Measurements from ENCODE around the gene IFI35. TPM values are rescaled to one million over a fixed set of nuclear protein-coding genes. Genes with fewer than 3 reads are reported as not detected.
A peak's percentile ranks its signal among the peaks of the same experiment; 100 is the strongest.

Gene IFI35
- total and polyA plus RNA-seq, 2 of the 8 experiments (the other 6 are each of a cell fraction or from before 2014, with no cell fraction given), result 2.5 to 4.7 TPM

GRCh38 chr17:42964161-42964932 lies 42.2 kb upstream of the IFI35 start, which contains the start of gene AARSD1:
AARSD1 (minus strand) TSS chr17:42964454; CDS start chr17:42964440, 14 bp downstream.
- Histone ChIP-seq H4K5ac (ENCODE audit: insufficient read length, low read depth, low read length) (peak within 1 kb of the TSS; percentile 55), H2BK12ac (ENCODE audit: low read depth, low read length) (no peak within 1 kb of the TSS), H2BK120ac (replicated peaks; ENCODE audit: low read depth, low read length) (no peak within 1 kb of the TSS), H3K56ac (replicated peaks; ENCODE audit: insufficient read length, low read depth, low read length) (peak within 1 kb of the TSS; percentile 38), H2BK5ac (ENCODE audit: low read depth, low read length) (peak within 1 kb of the TSS; percentile 69; the same call in 1 of the 2 replicates), H3K14ac (ENCODE audit: insufficient read length) (no peak within 1 kb of the TSS), H3K4me1 (replicated peaks in 1 of 4; ENCODE audit: control insufficient read depth in 3 of 4, insufficient read depth in 4 of 4, low read length in 3 of 4) (peaks cover 0 to 2% (median 0%) of the 10 kb centered on the region in 4 experiments; a peak in 1 of 7 replicates), H3K79me1 (ENCODE audit: low read depth, low read length) (no peaks in the 10 kb centered on the region), H2BK15ac (ENCODE audit: low read length) (no peak within 1 kb of the TSS), H4K20me1 (replicated peaks in 1 of 2; ENCODE audit: control insufficient read depth in 1 of 2, insufficient read depth in 2 of 2, low read length in 2 of 2) (peaks cover 0 to 1% of the 10 kb centered on the region in 2 experiments), H3K27ac (ENCODE audit: low read depth, low read length) (peak within 1 kb of the TSS; percentile 46; the same call in 1 of the 2 replicates), H3K4ac (replicated peaks; ENCODE audit: insufficient read length, low read depth, low read length) (peak within 1 kb of the TSS; percentile 21), H3K4me3 (ENCODE audit: extremely low read depth in 1 of 4, insufficient read depth in 2 of 4, low read depth in 3 of 4, low read length in 4 of 4) (peak within 1 kb of the TSS; percentile 69 to 84 (median 74)), H3K18ac (ENCODE audit: extremely low read depth, low read length) (no peak within 1 kb of the TSS; the same call in 1 of the 2 replicates), H3K23ac (ENCODE audit: insufficient read length) (no peak within 1 kb of the TSS), H2AK5ac (ENCODE audit: low read depth, low read length) (no peak within 1 kb of the TSS), H2AFZ (ENCODE audit: low read length) (peak within 1 kb of the TSS; percentile 61), H3K36me3 (ENCODE audit: control insufficient read depth in 2 of 4, insufficient read depth in 4 of 4, low read length in 3 of 4) (peaks cover 8 to 29% (median 22%) of the 10 kb centered on the region in 4 experiments; a peak in 7 of 8 replicates), H2BK20ac (ENCODE audit: low read length) (no peak within 1 kb of the TSS), H3K9me3 (ENCODE audit: insufficient read depth in 2 of 2, low read depth in 1 of 2, low read length in 1 of 2) (no peaks in the 10 kb centered on the region), H4K91ac (replicated peaks; ENCODE audit: insufficient read length, low read length) (peak within 1 kb of the TSS; percentile 70), H3K27me3 (replicated peaks in 1 of 4; ENCODE audit: control insufficient read depth in 3 of 4, extremely low read depth in 1 of 4, insufficient read depth in 3 of 4, low read length in 3 of 4) (no peaks in the 10 kb centered on the region), H3K23me2 (ENCODE audit: low read depth, low read length) (peaks cover 7% of the 10 kb centered on the region; the same call in 1 of the 2 replicates), H3K79me2 (ENCODE audit: control insufficient read depth in 1 of 2, insufficient read depth in 2 of 2, low read length in 2 of 2) (peaks cover 0 to 6% of the 10 kb centered on the region in 2 experiments; a peak in 2 of 4 replicates), H3K9ac (replicated peaks in 1 of 4; ENCODE audit: extremely low read depth in 1 of 4, low read depth in 3 of 4, low read length in 3 of 4) (peak within 1 kb of the TSS; percentile 68 to 76 (median 74)), H3K4me2 (ENCODE audit: insufficient read depth in 1 of 2, low read depth in 2 of 2, low read length in 2 of 2) (peak within 1 kb of the TSS; percentile 74 to 83), H4K8ac (ENCODE audit: extremely low read depth, insufficient read depth, low read length) (peak within 1 kb of the TSS; percentile 63)
- DNase-seq (ENCODE audit: low read depth in 1 of 2, low spot score in 2 of 2) (peak; percentile 80 to 88), FAIRE-seq (peak; percentile 13)
- POLR2A ChIA-PET (ENCODE audit: partially characterized antibody), result interaction anchor here (0.6 to 2.8 kb wide), 14 partner anchors 10 to 415 kb away, joined by 3 to 27 read pairs (median 4); partner anchors contain the start of genes PSME3, PTGES3L, RPL27 and RUNDC1
- 8% methylated on average over 38 of the region's 43 CpGs; no CpG with 5 or more reads in 1 of the 2 experiments for WGBS, 2 experiments (ENCODE audit: extremely low coverage in 1 of 2, insufficient coverage in 1 of 2, insufficient read length in 1 of 2, insufficient replicate concordance in 2 of 2, low coverage in 1 of 2, low lambda C conversion rate in 2 of 2, missing lambda C conversion rate in 1 of 2)
- CTCF ChIA-PET (ENCODE audit: partially characterized antibody), result interaction anchor here (0.6 to 1.8 kb wide), 5 partner anchors 11 to 154 kb away, joined by 3 to 5 read pairs (median 3); partner anchors contain the start of gene PTGES3L
- TF ChIP-seq GTF2F1 (IDR thresholded peaks at IDR 0.05; ENCODE audit: borderline replicate concordance, low read depth, low read length), result no peak
- peak; percentile 46; the same call in 1 of the 2 replicates for TF ChIP-seq E2F6 (IDR thresholded peaks at IDR 0.05)
- no peak for TF ChIP-seq BRCA1 (IDR thresholded peaks at IDR 0.05; ENCODE audit: low read depth, low read length)
- TF ChIP-seq EZH2 (IDR thresholded peaks at IDR 0.05; ENCODE audit: low read depth, low read length, severe bottlenecking), result no peak
- TF ChIP-seq CBX8 (IDR thresholded peaks at IDR 0.05; ENCODE audit: borderline replicate concordance, low read depth, low read length), result no peak
- TF ChIP-seq SRF (IDR thresholded peaks at IDR 0.05; ENCODE audit: low read depth, low read length), result no peak
- TF ChIP-seq RXRA (IDR thresholded peaks at IDR 0.05; ENCODE audit: insufficient read depth, low read depth, low read length), result no peak
- TF ChIP-seq KDM1A (IDR thresholded peaks at IDR 0.05; ENCODE audit: borderline replicate concordance, low read length), result no peak
- no peak for TF ChIP-seq EP300 (IDR thresholded peaks at IDR 0.05; ENCODE audit: borderline replicate concordance in 1 of 2, low read depth in 2 of 2, low read length in 2 of 2)

Measured in H1 (cell line).